Thyroid gland (tissue), 4 donors: Measurements from ENCODE around the gene CNPY4.

Experiments
- POLR2A ChIP-seq, 2 donors: fragments of 450-650 bp; IDR thresholded peaks; one replicate each; pipeline ENCODE4 v1.6.1; 2017; ENCODE audit warnings: antibody characterized with exemption in 2 of 2, mild to moderate bottlenecking in 2 of 2, moderate library complexity in 1 of 2
- TF ChIP-seq, protein P1 (sequence below), 6 experiments: fragments of 200-600 bp in 3 of 6; fragments of 450-650 bp in 3 of 6; sonication (generic) in 3 of 6; IDR thresholded peaks; one replicate each; pipeline ENCODE4 v1.5.1; 2016 to 2019; ENCODE audit warnings: antibody characterized with exemption in 6 of 6, mild to moderate bottlenecking in 2 of 6, inconsistent platforms in 1 of 6, moderate library complexity in 1 of 6

- TF ChIP-seq, protein P1, sequence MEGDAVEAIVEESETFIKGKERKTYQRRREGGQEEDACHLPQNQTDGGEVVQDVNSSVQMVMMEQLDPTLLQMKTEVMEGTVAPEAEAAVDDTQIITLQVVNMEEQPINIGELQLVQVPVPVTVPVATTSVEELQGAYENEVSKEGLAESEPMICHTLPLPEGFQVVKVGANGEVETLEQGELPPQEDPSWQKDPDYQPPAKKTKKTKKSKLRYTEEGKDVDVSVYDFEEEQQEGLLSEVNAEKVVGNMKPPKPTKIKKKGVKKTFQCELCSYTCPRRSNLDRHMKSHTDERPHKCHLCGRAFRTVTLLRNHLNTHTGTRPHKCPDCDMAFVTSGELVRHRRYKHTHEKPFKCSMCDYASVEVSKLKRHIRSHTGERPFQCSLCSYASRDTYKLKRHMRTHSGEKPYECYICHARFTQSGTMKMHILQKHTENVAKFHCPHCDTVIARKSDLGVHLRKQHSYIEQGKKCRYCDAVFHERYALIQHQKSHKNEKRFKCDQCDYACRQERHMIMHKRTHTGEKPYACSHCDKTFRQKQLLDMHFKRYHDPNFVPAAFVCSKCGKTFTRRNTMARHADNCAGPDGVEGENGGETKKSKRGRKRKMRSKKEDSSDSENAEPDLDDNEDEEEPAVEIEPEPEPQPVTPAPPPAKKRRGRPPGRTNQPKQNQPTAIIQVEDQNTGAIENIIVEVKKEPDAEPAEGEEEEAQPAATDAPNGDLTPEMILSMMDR (IDR thresholded peaks at IDR 0.05): no peak
- no peak for TF ChIP-seq POLR2A (IDR thresholded peaks at IDR 0.05)
These were observed 33.7 kb downstream of the CNPY4 start for GRCh38 chr7:100152937-100153666.
